OCI-LY3 (cell line): ENCODE measurements around the gene RTN3.
A peak's percentile ranks its signal among the peaks of the same experiment; 100 is the strongest.

ENCODE experiments used
- H2AFZ ChIP-seq: fragments of 200-600, 300-600 bp; shearing (Covaris generic); 2 replicates; pipeline ENCODE4 v1.6.0; 2014; ENCODE audit warnings: antibody characterized with exemption, low read depth, low read length
- H3K27ac ChIP-seq: fragments of 200-600, 300-600 bp; sonication (generic); 2 replicates; pipeline ENCODE4 v1.5.1; 2014; ENCODE audit warnings: mild to moderate bottlenecking, low read length, moderate library complexity, mixed read lengths
- H3K27me3 ChIP-seq: fragments of 200-600, 300-600 bp; sonication (generic); 2 replicates; pipeline ENCODE4 v1.6.1; 2014; ENCODE audit warnings: low read depth, low read length, mixed read lengths
- H3K36me3 ChIP-seq: fragments of 200-600, 300-600 bp; sonication (generic); replicated peaks from 2 replicates; pipeline ENCODE3; 2014; ENCODE audit warnings: low read depth, low read length, mixed read lengths
- H3K4me1 ChIP-seq: fragments of 300-600, 200-600 bp; sonication (generic); 2 replicates; pipeline ENCODE4 v1.6.1; 2014; ENCODE audit warnings: low read length, mixed read lengths
- H3K4me2 ChIP-seq: fragments of 200-600, 300-600 bp; sonication (generic); 2 replicates; pipeline ENCODE4 v1.6.1; 2014; ENCODE audit warnings: low read length, mixed read lengths
- H3K4me3 ChIP-seq: fragments of 300-600, 200-600 bp; sonication (generic); 2 replicates; pipeline ENCODE4 v1.5.1; 2014; ENCODE audit warnings: antibody characterized with exemption, mild to moderate bottlenecking, low read length, moderate library complexity
- H3K79me2 ChIP-seq: fragments of 300-600, 200-600 bp; shearing (Covaris generic); 2 replicates; pipeline ENCODE4 v1.6.1; 2014; ENCODE audit warnings: mild to moderate bottlenecking, low read length, mixed read lengths
- H3K9ac ChIP-seq: fragments of 300-600, 200-600 bp; shearing (Covaris generic); 2 replicates; pipeline ENCODE4 v1.6.0; 2014; ENCODE audit warnings: mild to moderate bottlenecking, low read length, moderate library complexity
- H3K9me3 ChIP-seq: fragments of 200-600, 300-600 bp; shearing (Covaris generic); 2 replicates; pipeline ENCODE4 v1.6.1; 2014; ENCODE audit warnings: low read length, mixed read lengths; ENCODE audit not compliant: insufficient read depth
- H4K20me1 ChIP-seq: fragments of 200-600, 300-600 bp; sonication (generic); 2 replicates; pipeline ENCODE4 v1.6.1; 2016; ENCODE audit warnings: low read length, mixed read lengths; ENCODE audit not compliant: insufficient read depth
- EZH2phosphoT487 ChIP-seq: fragments of 200-600 bp; shearing (Covaris generic); IDR thresholded peaks from 2 replicates; pipeline ENCODE4 v1.6.1; 2018; ENCODE audit warnings: antibody characterized with exemption, mixed run types, low read depth
- TF ChIP-seq, protein P1 (sequence below): fragments of 200-600, 300-600 bp; sonication (generic); IDR thresholded peaks from 2 replicates; pipeline ENCODE4 v1.5.1; 2014; ENCODE audit warnings: antibody characterized with exemption, low read length, low read depth

The RTN3 gene

GRCh38 chr11:63672936-63673539 is 8.3 kb upstream of the RTN3 start:
- Histone ChIP-seq H3K36me3 (no peaks in the 10 kb centered on the region), H3K27ac (no peak overlapping the region), H3K79me2 (peaks cover 5% of the 10 kb centered on the region; the same call in 1 of the 2 replicates), H3K9me3 (no peaks in the 10 kb centered on the region), H4K20me1 (no peaks in the 10 kb centered on the region), H2AFZ (no peak overlapping the region), H3K4me2 (no peak overlapping the region), H3K4me1 (no peaks in the 10 kb centered on the region), H3K27me3 (peaks cover 9% of the 10 kb centered on the region; the same call in 1 of the 2 replicates), H3K4me3 (no peak overlapping the region), H3K9ac (no peak overlapping the region)
- TF ChIP-seq EZH2phosphoT487, result no peak
- TF ChIP-seq, protein P1, sequence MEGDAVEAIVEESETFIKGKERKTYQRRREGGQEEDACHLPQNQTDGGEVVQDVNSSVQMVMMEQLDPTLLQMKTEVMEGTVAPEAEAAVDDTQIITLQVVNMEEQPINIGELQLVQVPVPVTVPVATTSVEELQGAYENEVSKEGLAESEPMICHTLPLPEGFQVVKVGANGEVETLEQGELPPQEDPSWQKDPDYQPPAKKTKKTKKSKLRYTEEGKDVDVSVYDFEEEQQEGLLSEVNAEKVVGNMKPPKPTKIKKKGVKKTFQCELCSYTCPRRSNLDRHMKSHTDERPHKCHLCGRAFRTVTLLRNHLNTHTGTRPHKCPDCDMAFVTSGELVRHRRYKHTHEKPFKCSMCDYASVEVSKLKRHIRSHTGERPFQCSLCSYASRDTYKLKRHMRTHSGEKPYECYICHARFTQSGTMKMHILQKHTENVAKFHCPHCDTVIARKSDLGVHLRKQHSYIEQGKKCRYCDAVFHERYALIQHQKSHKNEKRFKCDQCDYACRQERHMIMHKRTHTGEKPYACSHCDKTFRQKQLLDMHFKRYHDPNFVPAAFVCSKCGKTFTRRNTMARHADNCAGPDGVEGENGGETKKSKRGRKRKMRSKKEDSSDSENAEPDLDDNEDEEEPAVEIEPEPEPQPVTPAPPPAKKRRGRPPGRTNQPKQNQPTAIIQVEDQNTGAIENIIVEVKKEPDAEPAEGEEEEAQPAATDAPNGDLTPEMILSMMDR, result no peak

DNA sequence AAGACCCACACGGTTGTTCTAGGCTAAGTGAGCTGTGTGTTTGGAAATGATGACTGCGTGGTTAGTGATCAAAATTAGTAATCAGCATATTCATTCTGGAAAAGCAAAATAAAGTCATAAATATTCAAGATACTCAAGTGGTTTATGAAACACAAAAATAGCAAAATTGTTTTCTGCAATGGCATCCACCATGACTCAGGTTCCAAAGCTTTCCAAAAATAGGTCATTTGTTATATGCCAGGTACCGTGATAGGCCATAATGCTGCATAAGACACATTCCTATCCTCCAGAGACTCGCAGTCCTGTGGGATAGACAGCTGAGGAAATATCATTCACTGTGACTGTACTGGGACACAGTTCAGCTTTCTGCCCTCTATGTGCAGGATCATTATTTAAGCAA is 7.7 kb upstream of the RTN3 start:
- H3K9ac ChIP-seq, result no peak overlapping the region
- H3K79me2 ChIP-seq, result peaks cover 5% of the 10 kb centered on the region; the same call in 1 of the 2 replicates
- no peaks in the 10 kb centered on the region for H3K4me1 ChIP-seq
- H3K27me3 ChIP-seq, result peaks cover 9% of the 10 kb centered on the region; the same call in 1 of the 2 replicates
- H4K20me1 ChIP-seq, result no peaks in the 10 kb centered on the region
- TF ChIP-seq EZH2phosphoT487, result no peak
- TF ChIP-seq, protein P1, result no peak
- H2AFZ ChIP-seq, result no peak overlapping the region
- H3K27ac ChIP-seq, result no peak overlapping the region
- no peak overlapping the region for H3K4me3 ChIP-seq
- no peaks in the 10 kb centered on the region for H3K9me3 ChIP-seq
- H3K4me2 ChIP-seq, result no peak overlapping the region
- no peaks in the 10 kb centered on the region for H3K36me3 ChIP-seq

DNA sequence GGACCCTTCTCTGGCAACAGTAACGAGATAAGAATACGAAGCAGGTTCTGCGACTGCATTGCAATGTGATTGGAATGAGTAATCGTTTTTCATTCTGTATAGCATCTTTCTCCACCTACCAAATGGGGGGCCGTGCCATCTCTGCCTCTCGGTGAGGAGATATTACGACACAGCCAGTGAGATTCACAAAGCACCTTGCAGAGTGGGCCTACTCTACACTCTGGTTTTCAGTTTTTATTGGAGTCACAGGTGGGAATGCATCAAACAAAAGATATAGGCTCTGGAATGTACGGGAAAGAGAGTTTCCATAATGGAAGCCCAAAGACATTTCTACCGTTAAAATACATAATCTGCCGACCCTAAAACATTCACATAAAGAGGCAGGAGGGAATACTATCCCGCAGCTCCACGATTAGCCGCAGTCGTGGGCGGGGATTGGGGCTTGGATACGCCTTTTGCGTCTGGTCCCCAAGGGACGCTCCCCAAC is 423 bp upstream of the RTN3 start:
- TF ChIP-seq, protein P1, result no peak
- no peak for TF ChIP-seq EZH2phosphoT487

DNA sequence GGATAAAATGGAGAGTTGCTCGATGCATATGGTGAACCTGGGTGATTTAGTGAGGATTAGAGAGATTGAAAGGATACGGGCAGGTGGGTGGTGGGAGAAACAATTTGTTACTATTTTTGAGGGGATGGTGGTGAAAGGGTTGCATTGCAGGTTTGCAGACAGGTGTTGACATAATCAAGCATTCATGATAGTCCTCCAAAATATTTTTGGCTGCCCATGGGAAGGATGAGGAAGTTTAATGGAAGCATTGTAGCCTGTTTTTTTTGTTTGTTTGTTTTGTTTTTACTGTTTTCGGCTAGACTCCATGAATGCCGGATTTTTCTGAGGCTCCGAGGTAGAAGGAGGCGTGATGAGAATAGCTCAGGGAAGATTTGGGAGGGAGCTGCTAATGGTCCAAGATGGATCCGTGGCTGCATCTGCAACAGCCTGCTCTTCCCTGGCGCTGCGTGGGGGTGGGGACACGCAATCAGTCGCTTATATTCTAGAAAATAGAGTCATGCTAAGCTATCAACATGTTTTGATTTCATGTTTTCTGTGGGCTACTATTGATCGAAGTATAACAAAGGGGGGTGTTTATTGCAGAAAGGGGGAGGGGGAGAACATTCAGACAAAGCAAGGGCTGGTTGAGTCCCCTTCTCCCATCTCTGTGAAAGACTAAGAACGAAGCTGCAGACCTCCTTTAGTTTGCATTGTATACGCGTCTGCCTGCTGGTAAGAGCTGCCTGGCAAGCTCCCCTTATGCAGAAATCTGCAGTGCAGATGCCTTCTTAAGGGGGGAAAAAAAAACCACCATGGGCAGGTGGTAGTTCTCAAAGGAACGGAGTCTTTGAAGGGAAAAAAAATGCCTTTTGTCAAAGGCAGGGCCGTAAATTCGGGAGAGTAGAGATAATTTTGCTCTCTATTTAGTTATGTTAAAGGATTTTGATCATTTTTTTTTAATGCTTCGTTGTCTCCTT is 1.0 kb downstream of the RTN3 start:
- Histone ChIP-seq H3K9ac (peak overlapping the region; percentile 86), H2AFZ (peak overlapping the region; percentile 85; the same call in 1 of the 2 replicates), H3K27ac (peak overlapping the region; percentile 80), H3K4me1 (peaks cover 18% of the 10 kb centered on the region), H3K36me3 (no peaks in the 10 kb centered on the region), H3K4me3 (peak overlapping the region; percentile 86), H3K4me2 (peak overlapping the region; percentile 79), H3K27me3 (peaks cover 8% of the 10 kb centered on the region; the same call in 1 of the 2 replicates), H3K9me3 (no peaks in the 10 kb centered on the region), H3K79me2 (peaks cover 20% of the 10 kb centered on the region), H4K20me1 (no peaks in the 10 kb centered on the region; the same call in 1 of the 2 replicates)
- no peak for TF ChIP-seq EZH2phosphoT487
- TF ChIP-seq, protein P1, result no peak

More for the DNA sequence above, 423 bp upstream of the RTN3 start:
- Histone ChIP-seq H4K20me1 (no peaks in the 10 kb centered on the region; the same call in 1 of the 2 replicates), H2AFZ (peak overlapping the region; percentile 100), H3K4me1 (peaks cover 18% of the 10 kb centered on the region), H3K9ac (peak overlapping the region; percentile 62), H3K4me2 (peak overlapping the region; percentile 99), H3K79me2 (peaks cover 20% of the 10 kb centered on the region), H3K9me3 (no peaks in the 10 kb centered on the region), H3K27ac (no peak overlapping the region), H3K36me3 (no peaks in the 10 kb centered on the region), H3K27me3 (peaks cover 8% of the 10 kb centered on the region; the same call in 1 of the 2 replicates), H3K4me3 (peak overlapping the region; percentile 86)
